ENCODE measurements around the gene CRTC3.

The CRTC3 gene

GRCh38 chr15:90599644-90600043 is 69.9 kb downstream of the CRTC3 start:
- ChIA-PET CTCF (interaction anchor here (0.8 to 1.8 kb wide), 4 partner anchors 10 to 35 kb away, joined by 3 to 4 read pairs (median 4); no protein-coding TSS in a partner anchor), POLR2A (no interaction called here)
- TF ChIP-seq CTCF (IDR thresholded peaks at IDR 0.05; ENCODE audit: insufficient read depth, low read length, missing control alignments): no peak
- no peak for DNase-seq (ENCODE audit: low read depth, low spot score)
- H3K4me3 ChIP-seq (ENCODE audit: low read depth, low read length): no peak overlapping the region

GRCh38 chr15:90600954-90601353 is 71.2 kb downstream of the CRTC3 start:
- ChIA-PET POLR2A (no interaction called here), CTCF (no interaction called here)
- DNase-seq (ENCODE audit: low read depth, low spot score): no peak
- H3K4me3 ChIP-seq (ENCODE audit: low read depth, low read length): no peak overlapping the region
- no peak for TF ChIP-seq CTCF (IDR thresholded peaks at IDR 0.05; ENCODE audit: insufficient read depth, low read length, missing control alignments)

DNA sequence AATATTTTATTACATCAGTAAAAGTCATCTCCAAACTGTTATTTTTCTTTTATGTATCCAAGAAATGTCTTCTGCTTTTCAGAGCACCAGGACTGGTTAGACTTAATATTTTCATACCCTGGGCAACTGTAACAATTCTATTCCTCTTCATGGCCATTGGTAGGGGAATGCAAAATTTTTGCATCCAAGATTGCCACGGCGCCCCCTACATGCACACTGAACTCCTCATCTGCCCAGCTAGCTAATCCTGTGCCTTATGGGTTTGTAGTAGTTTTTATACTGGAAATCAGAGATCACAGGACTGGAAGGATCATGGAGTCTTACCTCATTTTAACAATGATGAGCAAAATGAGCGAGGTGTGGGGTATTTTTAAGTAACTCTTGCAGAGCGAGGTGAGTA is 74.2 kb downstream of the CRTC3 start:
- peak; percentile 19 for TF ChIP-seq CTCF (IDR thresholded peaks at IDR 0.05; ENCODE audit: insufficient read depth, low read length, missing control alignments)
- ChIA-PET POLR2A (no interaction called here), CTCF (interaction anchor here (0.8 to 2.2 kb wide), 6 partner anchors 10 to 282 kb away, joined by 3 to 6 read pairs (median 5); no protein-coding TSS in a partner anchor)
- no peak for DNase-seq (ENCODE audit: low read depth, low spot score)
- H3K4me3 ChIP-seq (ENCODE audit: low read depth, low read length): no peak overlapping the region

- TF ChIP-seq CTCF (IDR thresholded peaks at IDR 0.05; ENCODE audit: insufficient read depth, low read length, missing control alignments): no peak
- no peak overlapping the region for H3K4me3 ChIP-seq (ENCODE audit: low read depth, low read length)
- POLR2A ChIA-PET: no interaction called here
- no peak for DNase-seq (ENCODE audit: low read depth, low spot score)
- CTCF ChIA-PET: interaction anchor here (0.7 to 1.8 kb wide), 3 partner anchors 107 to 286 kb away, joined by 3 to 5 read pairs (median 3); no protein-coding TSS in a partner anchor
These were observed 76.9 kb downstream of the CRTC3 start for GRCh38 chr15:90606641-90607040.

GRCh38 chr15:90607361-90607760 is 77.6 kb downstream of the CRTC3 start:
- TF ChIP-seq CTCF (IDR thresholded peaks at IDR 0.05; ENCODE audit: insufficient read depth, low read length, missing control alignments): no peak
- CTCF ChIA-PET: interaction anchor here (1.0 to 1.8 kb wide), 3 partner anchors 12 to 287 kb away, joined by 3 to 5 read pairs (median 3); no protein-coding TSS in a partner anchor
- POLR2A ChIA-PET: interaction anchor here (0.6 kb wide), 1 partner anchor 49 kb away, joined by 3 read pairs; no protein-coding TSS in a partner anchor
- H3K4me3 ChIP-seq (ENCODE audit: low read depth, low read length): no peak overlapping the region
- DNase-seq (ENCODE audit: low read depth, low spot score): no peak

DNA sequence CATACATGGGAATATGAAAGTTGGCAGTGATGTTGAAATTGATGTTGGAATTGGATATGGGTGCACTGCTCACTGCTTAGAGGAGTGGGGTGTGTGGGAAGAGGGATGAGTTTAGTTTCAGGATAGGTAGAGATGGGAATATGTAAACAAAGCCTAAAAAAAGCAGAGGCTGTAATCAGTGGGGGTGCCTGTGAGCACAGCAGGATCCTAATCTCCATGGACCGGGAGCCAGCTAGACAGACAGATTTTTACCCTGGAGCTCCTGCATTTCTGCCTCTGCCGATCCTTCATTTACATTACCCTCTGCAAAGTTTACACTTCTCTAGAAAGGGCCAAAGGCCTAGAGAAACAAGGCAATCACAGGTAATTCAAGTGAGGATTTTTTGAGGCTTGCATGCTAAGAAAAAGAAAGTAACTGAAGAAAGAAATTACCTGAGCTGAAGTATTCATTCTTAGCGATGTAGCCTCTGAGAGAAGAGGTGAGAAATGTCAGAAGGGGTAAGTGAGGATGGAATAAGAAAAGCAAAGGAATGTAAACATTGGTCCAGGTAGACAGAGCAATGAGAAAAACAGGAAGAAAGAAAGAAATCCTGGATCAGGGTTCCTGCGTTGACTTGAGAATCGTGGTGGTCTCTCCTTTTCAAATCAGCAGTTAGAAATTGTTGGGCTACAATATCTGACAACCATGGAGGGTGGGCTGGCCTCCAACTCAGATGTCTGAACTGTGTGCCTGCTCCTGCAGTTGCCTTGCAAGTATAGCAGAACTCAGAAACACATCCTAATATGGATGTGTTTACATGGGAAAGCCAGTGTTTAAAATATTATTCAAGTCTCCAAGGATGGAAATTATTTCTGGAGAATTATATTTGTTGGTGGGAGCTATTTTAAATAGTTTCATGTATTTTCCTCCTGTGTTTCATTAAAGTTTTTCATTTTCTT is 79.8 kb downstream of the CRTC3 start:
- POLR2A ChIA-PET: no interaction called here
- CTCF ChIA-PET: interaction anchor here (0.6 to 1.2 kb wide), 7 partner anchors 10 to 324 kb away, joined by 3 to 6 read pairs (median 3); no protein-coding TSS in a partner anchor

More for the DNA sequence above, 79.8 kb downstream of the CRTC3 start:
- TF ChIP-seq CTCF (IDR thresholded peaks at IDR 0.05; ENCODE audit: insufficient read depth, low read length, missing control alignments): no peak
- DNase-seq (ENCODE audit: low read depth, low spot score): no peak
- no peak overlapping the region for H3K4me3 ChIP-seq (ENCODE audit: low read depth, low read length)
